Measurements from ENCODE around the gene SLC6A3. TPM values are rescaled to one million over a fixed set of nuclear protein-coding genes. Genes with fewer than 3 reads are reported as not detected.

The SLC6A3 gene
- total RNA-seq, 2 experiments from 2014 or later, result not detected

- Mint-ChIP-seq H3K9me3 (ENCODE audit: low read depth) (peaks cover 9% of the 10 kb centered on the region), H3K27me3 (peaks cover 20% of the 10 kb centered on the region), H3K4me3 (no peak overlapping the region), H3K27ac (no peak overlapping the region), H3K4me1 (no peaks in the 10 kb centered on the region), H3K36me3 (ENCODE audit: low read depth) (no peaks in the 10 kb centered on the region)
- DNase-seq (no peak), ATAC-seq (no peak)
- intact Hi-C loops (cut with DNase I, micrococcal nuclease), result no loop called here
- POLR2A ChIA-PET, result interaction anchor here (0.6 kb wide), 1 partner anchor 10 kb away, joined by 3 read pairs; no protein-coding TSS in a partner anchor
- CTCF ChIA-PET, result interaction anchor here (0.5 kb wide), 1 partner anchor 143 kb away, joined by 3 read pairs; no protein-coding TSS in a partner anchor
Observed at GRCh38 chr5:1437226-1437829, 7.9 kb downstream of the SLC6A3 start.

DNA sequence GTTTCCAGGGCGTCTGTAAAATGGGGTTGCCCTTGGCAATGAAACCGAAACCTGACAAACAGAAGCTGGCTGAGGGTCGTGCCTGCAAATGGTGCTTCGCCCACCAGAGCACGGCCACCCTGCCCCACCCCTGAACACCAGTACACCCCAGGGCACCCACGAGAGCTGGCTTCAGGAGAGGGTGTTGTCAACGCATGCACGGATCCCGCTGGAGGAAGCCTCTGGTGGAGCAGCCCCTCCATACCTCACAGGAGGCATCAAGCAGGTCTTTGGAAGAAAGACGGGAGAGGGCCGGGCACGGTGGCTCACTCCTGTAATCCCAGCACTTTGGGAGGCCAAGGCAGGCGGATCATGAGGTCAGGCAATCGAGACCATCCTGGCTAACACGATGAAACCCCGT, 8.6 kb downstream of the SLC6A3 start:
- CTCF ChIA-PET, result interaction anchor here (0.7 kb wide), 2 partner anchors 16 to 264 kb away, joined by 3 to 5 read pairs; no protein-coding TSS in a partner anchor

DNA sequence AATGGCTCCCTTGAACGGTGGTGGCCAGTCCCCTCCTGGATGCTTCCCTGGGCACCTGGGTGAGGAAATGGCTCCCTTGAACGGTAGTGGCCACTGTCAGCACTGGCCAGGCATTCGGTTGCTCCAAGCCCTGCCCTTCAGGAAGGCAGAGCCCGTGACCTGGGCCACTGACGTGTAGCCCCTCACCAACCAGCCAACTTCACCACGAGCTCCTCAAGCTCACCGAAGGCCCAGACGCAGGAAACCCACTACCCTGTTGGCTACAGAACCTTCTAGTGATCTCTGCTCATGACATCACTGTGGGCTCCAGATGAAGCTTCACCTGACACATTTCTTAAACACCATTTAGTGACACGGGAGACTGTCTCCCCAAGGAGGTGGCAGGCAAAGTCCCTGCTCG, 9.2 kb downstream of the SLC6A3 start:
- Mint-ChIP-seq H3K36me3 (ENCODE audit: low read depth) (no peaks in the 10 kb centered on the region), H3K4me3 (no peak overlapping the region), H3K9me3 (ENCODE audit: low read depth) (peaks cover 9% of the 10 kb centered on the region), H3K27ac (no peak overlapping the region), H3K27me3 (peaks cover 15% of the 10 kb centered on the region), H3K4me1 (no peaks in the 10 kb centered on the region)
- ChIA-PET POLR2A (no interaction called here), CTCF (interaction anchor here (0.7 kb wide), 2 partner anchors 15 to 263 kb away, joined by 3 to 5 read pairs; no protein-coding TSS in a partner anchor)
- DNase-seq (no peak), ATAC-seq (no peak)
- intact Hi-C loops (cut with DNase I, micrococcal nuclease), result no loop called here

More for the DNA sequence above, 8.6 kb downstream of the SLC6A3 start:
- Mint-ChIP-seq H3K36me3 (ENCODE audit: low read depth) (no peaks in the 10 kb centered on the region), H3K9me3 (ENCODE audit: low read depth) (peaks cover 9% of the 10 kb centered on the region), H3K4me1 (no peaks in the 10 kb centered on the region), H3K27me3 (peaks cover 19% of the 10 kb centered on the region), H3K27ac (no peak overlapping the region), H3K4me3 (no peak overlapping the region)
- no peak for ATAC-seq
- POLR2A ChIA-PET, result no interaction called here
- no peak for DNase-seq
- intact Hi-C loops (cut with DNase I, micrococcal nuclease), result no loop called here

GRCh38 chr5:1435369-1435768, 9.9 kb downstream of the SLC6A3 start:
- ChIA-PET POLR2A (no interaction called here), CTCF (no interaction called here)
- Mint-ChIP-seq H3K9me3 (ENCODE audit: low read depth) (peaks cover 7% of the 10 kb centered on the region), H3K27me3 (peaks cover 12% of the 10 kb centered on the region), H3K4me3 (no peak overlapping the region), H3K27ac (no peak overlapping the region), H3K36me3 (ENCODE audit: low read depth) (no peaks in the 10 kb centered on the region), H3K4me1 (no peaks in the 10 kb centered on the region)
- intact Hi-C loops (cut with DNase I, micrococcal nuclease), result no loop called here
- ATAC-seq (no peak), DNase-seq (no peak)

- ATAC-seq (no peak), DNase-seq (no peak)
- no peaks in the 10 kb centered on the region for H3K4me1 Mint-ChIP-seq
- ChIA-PET POLR2A (no interaction called here), CTCF (interaction anchor here (0.6 kb wide), 1 partner anchor 89 kb away, joined by 3 read pairs; no protein-coding TSS in a partner anchor)
- intact Hi-C loops (cut with DNase I, micrococcal nuclease), result loop anchor here in 1 of 2 experiments (2.0 kb wide), 1 partner anchor 55 kb away; no protein-coding TSS in a partner anchor
- H3K4me3 Mint-ChIP-seq, result no peak overlapping the region
- H3K27me3 Mint-ChIP-seq, result peaks cover 7% of the 10 kb centered on the region
- peaks cover 10% of the 10 kb centered on the region for H3K36me3 Mint-ChIP-seq (ENCODE audit: low read depth)
- H3K9me3 Mint-ChIP-seq (ENCODE audit: low read depth), result peaks cover 21% of the 10 kb centered on the region
- no peak overlapping the region for H3K27ac Mint-ChIP-seq
Observed at GRCh38 chr5:1432296-1432695, 12.9 kb downstream of the SLC6A3 start.

DNA sequence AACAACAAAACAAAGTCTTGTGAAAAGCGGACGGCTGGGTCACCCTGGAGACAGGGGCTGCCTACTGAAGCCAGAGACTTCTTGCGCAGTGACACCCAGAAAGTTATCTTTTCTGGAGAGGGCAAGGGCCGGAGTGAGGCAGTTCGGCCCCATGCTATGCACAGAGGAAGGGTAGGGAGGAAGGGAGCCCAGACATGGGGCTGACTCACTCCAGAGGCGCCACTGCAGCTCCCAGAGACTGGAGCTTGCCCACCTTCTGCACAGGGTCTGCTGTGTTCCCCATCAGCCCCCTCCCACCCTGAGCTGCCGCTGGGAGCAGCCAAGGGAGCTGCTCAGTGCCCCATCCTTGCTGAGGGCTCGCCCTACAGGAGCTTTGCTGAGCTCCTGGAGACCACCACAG, 13.3 kb downstream of the SLC6A3 start:
- Mint-ChIP-seq H3K27me3 (peaks cover 5% of the 10 kb centered on the region), H3K36me3 (ENCODE audit: low read depth) (peaks cover 10% of the 10 kb centered on the region), H3K4me1 (no peaks in the 10 kb centered on the region), H3K9me3 (ENCODE audit: low read depth) (peaks cover 23% of the 10 kb centered on the region), H3K4me3 (no peak overlapping the region), H3K27ac (no peak overlapping the region)
- intact Hi-C loops (cut with DNase I, micrococcal nuclease), result loop anchor here in 1 of 2 experiments (2.0 kb wide), 1 partner anchor 55 kb away; no protein-coding TSS in a partner anchor
- POLR2A ChIA-PET, result no interaction called here
- DNase-seq (no peak), ATAC-seq (no peak)
- CTCF ChIA-PET, result interaction anchor here (0.6 kb wide), 1 partner anchor 90 kb away, joined by 3 read pairs; no protein-coding TSS in a partner anchor

GRCh38 chr5:1431021-1431811, 14.0 kb downstream of the SLC6A3 start:
- ATAC-seq, result no peak
- peaks cover 5% of the 10 kb centered on the region for H3K27me3 Mint-ChIP-seq

DNA sequence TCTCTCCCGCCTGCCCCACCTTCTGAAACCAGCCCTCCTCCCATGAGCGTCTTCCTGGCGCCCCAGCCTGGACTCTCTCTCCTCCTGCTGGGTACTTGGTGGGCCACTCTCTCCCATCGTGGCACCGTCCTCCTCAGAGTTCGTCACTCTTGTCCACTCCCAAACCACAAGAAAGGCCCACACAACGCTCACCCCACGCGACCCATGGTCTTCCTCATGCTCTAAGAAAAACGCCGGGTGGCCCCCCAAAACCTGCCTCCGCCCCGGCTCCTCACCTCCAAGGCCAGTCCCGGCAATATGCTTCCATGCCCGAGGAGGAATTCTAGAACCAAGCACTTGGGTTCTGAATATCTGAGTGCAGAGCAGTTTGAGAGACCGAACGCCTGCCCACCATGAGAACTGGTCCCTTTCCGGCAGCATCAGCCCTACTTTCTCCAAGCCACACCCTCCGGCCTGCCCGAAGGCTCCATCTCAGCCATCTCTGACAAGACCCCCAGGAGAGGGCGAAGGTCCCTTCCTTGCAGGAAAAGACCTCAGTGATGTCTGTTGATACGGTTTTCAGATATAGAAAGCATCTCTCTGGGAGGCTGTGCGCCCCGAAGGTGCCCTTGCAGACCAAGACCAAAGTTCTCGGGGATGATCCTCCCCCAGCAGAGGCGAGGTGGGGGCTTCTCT, 15.0 kb downstream of the SLC6A3 start:
- CTCF ChIA-PET, result no interaction called here
- no peak for ATAC-seq

More at GRCh38 chr5:1431021-1431811, 14.0 kb downstream of the SLC6A3 start:
- Mint-ChIP-seq H3K4me1 (no peaks in the 10 kb centered on the region), H3K36me3 (ENCODE audit: low read depth) (peaks cover 10% of the 10 kb centered on the region), H3K4me3 (no peak overlapping the region), H3K9me3 (ENCODE audit: low read depth) (peaks cover 25% of the 10 kb centered on the region), H3K27ac (no peak overlapping the region)
- intact Hi-C loops (cut with DNase I, micrococcal nuclease), result no loop called here
- ChIA-PET POLR2A (no interaction called here), CTCF (interaction anchor here (0.6 kb wide), 1 partner anchor 91 kb away, joined by 3 read pairs; no protein-coding TSS in a partner anchor)
- no peak for DNase-seq

GRCh38 chr5:1429496-1429895, 15.7 kb downstream of the SLC6A3 start:
- DNase-seq (no peak), ATAC-seq (no peak)
- H3K27me3 Mint-ChIP-seq, result peaks cover 6% of the 10 kb centered on the region
- ChIA-PET CTCF (no interaction called here), POLR2A (no interaction called here)
- H3K36me3 Mint-ChIP-seq (ENCODE audit: low read depth), result peaks cover 10% of the 10 kb centered on the region
- H3K9me3 Mint-ChIP-seq (ENCODE audit: low read depth), result peaks cover 32% of the 10 kb centered on the region
- H3K27ac Mint-ChIP-seq, result no peak overlapping the region
- H3K4me3 Mint-ChIP-seq, result no peak overlapping the region
- no peaks in the 10 kb centered on the region for H3K4me1 Mint-ChIP-seq
- intact Hi-C loops (cut with DNase I, micrococcal nuclease), result no loop called here

More for the DNA sequence above, 15.0 kb downstream of the SLC6A3 start:
- intact Hi-C loops (cut with DNase I, micrococcal nuclease), result no loop called here
- no peak overlapping the region for H3K27ac Mint-ChIP-seq
- H3K27me3 Mint-ChIP-seq, result peaks cover 6% of the 10 kb centered on the region
- no peaks in the 10 kb centered on the region for H3K4me1 Mint-ChIP-seq
- no peak overlapping the region for H3K4me3 Mint-ChIP-seq
- POLR2A ChIA-PET, result no interaction called here
- H3K36me3 Mint-ChIP-seq (ENCODE audit: low read depth), result peaks cover 10% of the 10 kb centered on the region
- DNase-seq, result no peak
- peaks cover 32% of the 10 kb centered on the region for H3K9me3 Mint-ChIP-seq (ENCODE audit: low read depth)

- ChIA-PET CTCF (no interaction called here), POLR2A (no interaction called here)
- peaks cover 10% of the 10 kb centered on the region for H3K36me3 Mint-ChIP-seq (ENCODE audit: low read depth)
- H3K27me3 Mint-ChIP-seq, result peaks cover 6% of the 10 kb centered on the region
- H3K4me1 Mint-ChIP-seq, result no peaks in the 10 kb centered on the region
- DNase-seq (no peak), ATAC-seq (no peak)
- intact Hi-C loops (cut with DNase I, micrococcal nuclease), result no loop called here
- peaks cover 32% of the 10 kb centered on the region for H3K9me3 Mint-ChIP-seq (ENCODE audit: low read depth)
- H3K4me3 Mint-ChIP-seq, result no peak overlapping the region
- H3K27ac Mint-ChIP-seq, result no peak overlapping the region
Observed at GRCh38 chr5:1429066-1429465, 16.2 kb downstream of the SLC6A3 start.

- ChIA-PET CTCF (no interaction called here), POLR2A (no interaction called here)
- no peak overlapping the region for H3K4me3 Mint-ChIP-seq
- H3K4me1 Mint-ChIP-seq, result no peaks in the 10 kb centered on the region
- H3K36me3 Mint-ChIP-seq (ENCODE audit: low read depth), result peaks cover 10% of the 10 kb centered on the region
- peaks cover 2% of the 10 kb centered on the region for H3K27me3 Mint-ChIP-seq
- DNase-seq, result no peak
- no peak overlapping the region for H3K27ac Mint-ChIP-seq
- peaks cover 32% of the 10 kb centered on the region for H3K9me3 Mint-ChIP-seq (ENCODE audit: low read depth)
- no peak for ATAC-seq
- intact Hi-C loops (cut with DNase I, micrococcal nuclease), result no loop called here
Observed at GRCh38 chr5:1428107-1428506, 17.1 kb downstream of the SLC6A3 start.
